HK-2 (cell line): ENCODE measurements around the gene ZNF587B.
"Not testable (repeated sequence)": the region's sequence is repeated elsewhere in the genome, so short reads cannot be mapped to it uniquely, and the experiment has no call there.

Source experiments
- DNase-seq: peaks from one replicate; pipeline ENCODE4 v3.0.0-alpha.2; 2018; ENCODE audit not compliant: unreplicated experiment

ZNF587B gene

GRCh38 chr19:57830071-57830602 lies at the start of gene ZNF587B:
TSS of gene ZNF587B (plus strand) at chr19:57830299. CDS start at chr19:57830529, 230 bp downstream.
- peak; percentile 71 for DNase-seq

GRCh38 chr19:57786286-57786685 lies 43.8 kb upstream of the ZNF587B start:
- no peak for DNase-seq

- DNase-seq = no peak
Observed at GRCh38 chr19:57786906-57787305, 43.2 kb upstream of the ZNF587B start.

DNA sequence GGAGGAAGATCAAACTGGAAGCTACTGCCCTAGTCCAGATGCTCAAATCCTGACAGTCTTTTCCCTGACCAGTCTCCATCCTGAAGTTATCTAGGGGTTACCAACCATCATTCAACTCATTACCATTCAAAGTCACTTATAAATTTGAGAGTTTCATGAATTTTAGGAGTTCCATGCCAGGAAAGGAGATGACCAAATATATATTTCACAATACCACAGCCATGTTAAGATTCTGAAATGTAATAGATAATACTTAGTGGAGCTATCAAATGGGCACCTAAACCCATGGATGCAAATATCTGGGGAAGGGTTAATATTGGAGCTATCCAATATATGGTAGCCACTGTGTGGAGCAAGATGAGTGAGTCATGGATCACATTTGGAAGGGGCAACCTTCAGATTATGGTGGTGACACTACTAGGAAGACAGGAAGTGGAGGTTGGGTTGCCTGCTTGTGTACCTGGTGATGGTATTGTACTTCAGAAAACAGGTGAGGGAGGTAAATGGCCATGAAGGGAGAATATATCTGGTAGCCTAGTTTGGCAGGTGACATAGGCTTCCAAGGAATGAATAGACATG lies 41.9 kb upstream of the ZNF587B start:
- no peak for DNase-seq

DNA sequence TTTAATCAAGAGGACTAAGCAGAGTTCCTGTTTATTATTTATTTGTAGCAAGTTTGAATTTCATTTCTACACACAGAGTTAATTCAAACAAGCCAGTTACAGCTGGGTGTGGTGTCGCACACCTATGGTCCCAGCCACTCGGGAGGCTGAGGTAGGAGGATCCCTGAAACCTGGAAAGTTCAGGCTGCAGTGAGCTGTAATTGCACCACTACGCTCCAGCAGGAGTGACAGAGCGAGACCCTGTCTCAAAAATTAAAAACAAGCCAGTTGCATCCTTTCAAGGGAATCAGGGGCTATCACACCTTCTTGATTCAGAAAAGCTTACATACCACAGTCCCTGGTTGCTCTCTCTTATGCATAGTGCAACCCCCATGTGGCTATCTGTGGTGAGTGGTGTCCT lies 40.8 kb upstream of the ZNF587B start:
- DNase-seq = no peak

- not testable (repeated sequence) for DNase-seq
Observed at GRCh38 chr19:57796580-57796979, 33.5 kb upstream of the ZNF587B start.

DNA sequence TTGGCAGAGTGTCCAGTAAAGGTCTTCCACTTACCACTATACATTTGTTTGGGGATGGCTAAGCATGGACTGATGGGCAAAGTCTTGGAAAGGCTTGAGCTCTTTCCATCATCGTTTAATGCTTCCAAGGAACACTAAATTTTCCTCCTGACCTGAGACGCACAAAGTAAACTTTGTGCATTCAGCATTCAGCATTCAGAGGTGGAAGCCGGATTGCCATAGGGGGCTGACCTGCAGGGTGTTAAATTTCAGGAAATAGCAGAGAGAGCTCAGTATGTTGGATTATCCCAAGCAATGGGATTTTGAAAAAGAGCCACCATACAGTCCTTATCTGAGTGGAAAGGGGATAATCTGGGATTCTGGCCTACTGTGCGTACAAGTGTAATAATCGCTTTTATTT lies 29.4 kb upstream of the ZNF587B start:
- no peak for DNase-seq

GRCh38 chr19:57802269-57802668 lies 27.8 kb upstream of the ZNF587B start:
- DNase-seq = no peak

DNA sequence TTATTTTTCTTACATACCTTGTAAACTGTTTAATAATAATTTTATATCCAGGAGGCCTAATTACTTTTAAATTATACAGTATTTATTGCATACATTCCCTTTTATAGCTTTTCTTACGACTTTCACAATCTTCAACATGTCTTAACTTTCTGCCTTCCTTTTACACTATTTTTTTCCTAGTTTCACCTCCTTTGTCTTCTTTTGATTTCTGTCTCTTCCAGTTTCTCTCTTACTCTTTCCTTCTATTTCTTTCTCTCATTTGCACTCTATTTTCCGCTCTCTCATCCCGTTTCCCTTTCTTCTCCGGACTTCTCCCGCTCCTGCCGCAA lies 26.9 kb upstream of the ZNF587B start:
- DNase-seq = no peak

- DNase-seq = peak; percentile 79
Observed at GRCh38 chr19:57803594-57804325, 26.3 kb upstream of the ZNF587B start.

- DNase-seq = no peak
Observed at GRCh38 chr19:57807541-57807940, 22.6 kb upstream of the ZNF587B start.

GRCh38 chr19:57810410-57811295 lies 19.4 kb upstream of the ZNF587B start:
- DNase-seq = not testable (repeated sequence)

- no peak for DNase-seq
Observed at GRCh38 chr19:57812226-57812625, 17.9 kb upstream of the ZNF587B start.

- not testable (repeated sequence) for DNase-seq
Observed at GRCh38 chr19:57812975-57813820, 16.9 kb upstream of the ZNF587B start.

- DNase-seq = no peak
Observed at GRCh38 chr19:57813919-57814504, 16.1 kb upstream of the ZNF587B start.

GRCh38 chr19:57814505-57815246 lies 15.4 kb upstream of the ZNF587B start, which contains the start of gene ZNF552:
TSS of gene ZNF552 (minus strand) at chr19:57814913. CDS start at chr19:57814743, 170 bp downstream.
- peak; percentile 88 for DNase-seq

GRCh38 chr19:57815247-57816075 lies 14.6 kb upstream of the ZNF587B start:
- no peak for DNase-seq

- DNase-seq = no peak
Observed at GRCh38 chr19:57816652-57817051, 13.4 kb upstream of the ZNF587B start.

DNA sequence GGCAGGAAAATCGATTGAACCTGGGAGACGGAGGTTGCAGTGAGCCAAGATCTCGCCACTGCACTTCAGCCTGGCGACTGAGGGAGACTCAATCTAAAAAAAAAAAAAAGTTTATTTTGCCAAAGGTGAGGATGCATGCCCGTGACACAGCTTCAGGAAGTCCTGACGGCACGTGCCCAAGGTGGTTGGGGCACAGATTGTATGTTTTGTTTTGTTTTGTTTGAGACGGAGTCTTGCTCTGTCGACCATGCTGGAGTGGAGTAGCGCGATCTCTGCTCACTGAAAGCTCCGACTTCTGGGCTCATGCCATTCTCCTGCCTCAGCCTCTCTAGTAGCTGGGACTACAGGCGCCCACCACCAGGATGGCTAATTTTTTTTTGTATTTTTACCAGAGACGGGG lies 12.1 kb upstream of the ZNF587B start:
- no peak for DNase-seq
